ENCODE data around the gene CASP7. TPM values are rescaled to one million over a fixed set of nuclear protein-coding genes. Genes with fewer than 3 reads are reported as not detected.

Gene CASP7
- total RNA-seq, 1 donor from 2014 or later, result 39.4 TPM

GRCh38 chr10:113712024-113712423 is 32.3 kb downstream of the CASP7 start:
- no peak for DNase-seq (ENCODE audit: low read depth in 2 of 2)

- no peak for DNase-seq (ENCODE audit: low read depth in 2 of 2)
These were observed 33.3 kb downstream of the CASP7 start for GRCh38 chr10:113712755-113713639.

GRCh38 chr10:113713640-113713982 is 33.9 kb downstream of the CASP7 start:
- DNase-seq (ENCODE audit: low read depth in 2 of 2), result no peak

- no peak for DNase-seq (ENCODE audit: low read depth in 2 of 2)
These were observed 36.6 kb downstream of the CASP7 start for GRCh38 chr10:113716109-113716910.

GRCh38 chr10:113718969-113719822 is 39.5 kb downstream of the CASP7 start:
- no peak for DNase-seq (ENCODE audit: low read depth in 2 of 2)

DNA sequence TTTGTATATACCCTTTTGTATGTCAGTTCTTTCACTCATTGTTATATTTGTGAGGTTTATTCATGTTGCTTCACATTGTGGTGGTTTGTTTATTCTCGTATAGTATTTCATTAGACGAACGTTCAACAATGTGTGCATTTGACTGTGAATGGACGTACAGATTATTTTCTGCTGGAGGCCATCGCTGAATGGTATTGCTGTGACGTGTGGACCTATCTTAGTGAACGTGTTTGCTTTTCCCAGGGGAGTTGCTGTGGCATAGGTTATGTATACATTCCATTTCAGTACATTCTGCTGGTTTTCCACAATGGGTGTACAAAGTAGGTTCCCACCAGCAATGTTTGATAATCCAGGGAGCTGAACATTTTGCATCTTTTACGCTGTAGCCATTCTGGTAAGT is 40.7 kb downstream of the CASP7 start:
- no peak for DNase-seq (ENCODE audit: low read depth in 2 of 2)

DNA sequence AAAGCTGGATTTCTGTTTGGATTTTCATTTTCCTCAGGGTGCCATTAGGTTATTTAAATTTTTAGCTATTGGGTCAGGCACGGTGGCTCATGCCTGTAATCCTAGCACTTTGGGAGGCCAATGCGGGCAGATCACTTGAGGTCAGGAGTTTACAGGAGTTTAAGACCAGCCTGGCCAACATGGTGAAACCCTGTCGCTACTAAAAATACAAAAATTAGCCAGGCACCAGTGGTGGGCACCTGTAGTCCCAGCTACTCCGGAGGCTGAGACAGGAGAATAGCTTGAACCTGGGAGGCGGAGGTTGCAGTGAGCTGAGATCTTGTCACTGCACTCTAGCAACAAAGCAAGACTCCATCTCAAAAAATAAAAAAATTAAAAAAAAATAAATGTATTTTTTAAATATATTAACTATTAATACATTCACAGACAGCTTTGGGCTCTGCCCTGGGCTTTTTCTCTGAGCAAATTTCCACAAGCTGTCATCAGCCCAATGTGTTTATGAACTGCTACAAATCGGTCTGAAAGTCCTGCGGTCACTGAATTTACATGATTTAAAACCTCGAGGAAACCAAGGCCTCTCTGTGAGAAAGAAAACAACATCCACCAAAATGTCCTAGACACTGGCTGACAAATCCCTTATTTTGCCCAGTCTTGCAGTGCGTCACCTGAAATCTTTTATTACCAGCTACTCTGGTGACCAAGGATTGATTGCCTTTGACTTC is 52.6 kb downstream of the CASP7 start:
- no peak for DNase-seq (ENCODE audit: low read depth in 2 of 2)

GRCh38 chr10:113732966-113733365 is 53.3 kb downstream of the CASP7 start:
- no peak for DNase-seq (ENCODE audit: low read depth in 2 of 2)

- DNase-seq (ENCODE audit: low read depth in 2 of 2), result no peak
These were observed 53.9 kb downstream of the CASP7 start for GRCh38 chr10:113733635-113734034.

- no peak for DNase-seq (ENCODE audit: low read depth in 2 of 2)
These were observed 56.2 kb downstream of the CASP7 start for GRCh38 chr10:113735913-113736312.

DNA sequence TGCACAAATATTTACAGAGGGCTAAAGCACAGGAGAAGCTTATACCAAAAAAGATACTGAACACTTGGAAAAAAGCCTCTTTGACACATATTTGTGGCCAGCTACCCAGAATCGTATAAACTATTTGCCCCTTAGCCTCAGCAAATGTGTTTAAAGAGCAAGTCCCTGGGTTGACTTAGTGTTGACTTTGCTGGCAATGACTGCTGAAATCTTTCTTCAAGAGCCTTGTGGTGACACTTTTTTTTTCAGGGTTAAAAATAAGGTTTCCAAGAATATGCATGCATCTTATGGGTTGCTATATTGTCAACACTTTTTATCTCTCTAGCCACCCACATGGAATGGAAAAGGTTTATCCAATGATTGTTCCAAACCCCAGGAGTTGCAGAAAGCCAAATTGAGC is 56.9 kb downstream of the CASP7 start:
- DNase-seq (ENCODE audit: low read depth in 2 of 2), result no peak

GRCh38 chr10:113739031-113739430 is 59.3 kb downstream of the CASP7 start:
- DNase-seq (ENCODE audit: low read depth in 2 of 2), result no peak

DNA sequence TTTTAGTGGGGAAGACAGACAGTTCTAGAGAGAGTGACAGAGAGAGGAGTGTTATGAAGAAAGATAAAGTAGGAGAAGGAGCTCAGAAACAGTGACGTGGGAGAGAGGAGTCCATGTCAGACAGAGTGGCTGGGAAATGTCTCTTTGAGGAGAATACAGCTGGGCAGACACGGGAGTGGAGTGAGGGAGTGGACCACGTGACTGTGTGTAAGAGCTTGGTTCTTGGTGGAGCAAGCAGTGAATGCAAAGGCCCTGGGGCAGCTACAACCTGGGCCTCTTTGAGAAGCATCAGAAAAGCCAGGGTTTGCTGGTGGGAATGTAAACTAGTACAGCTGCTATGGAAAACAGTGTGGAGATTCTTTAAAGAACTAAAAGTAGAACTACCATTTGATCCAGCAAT is 59.9 kb downstream of the CASP7 start:
- no peak for DNase-seq (ENCODE audit: low read depth in 2 of 2)

DNA sequence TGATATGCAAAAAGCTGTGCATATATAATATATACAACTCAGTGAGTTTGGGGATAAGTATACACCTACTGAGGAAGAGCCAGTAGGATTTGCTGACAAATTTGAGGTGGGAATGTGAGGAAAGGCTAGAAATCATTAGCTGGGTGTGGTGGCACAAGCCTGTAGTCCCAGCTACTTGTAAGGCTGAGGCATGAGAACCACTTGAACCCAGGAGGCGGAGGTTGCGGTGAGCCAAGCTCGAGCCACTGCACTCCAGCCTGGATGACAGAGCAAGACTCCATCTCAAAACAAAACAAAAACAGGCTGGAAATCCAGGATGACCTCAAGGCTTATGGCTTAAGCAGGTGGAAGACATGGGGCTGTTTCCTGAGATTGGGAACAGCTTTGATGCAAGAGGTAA is 61.1 kb downstream of the CASP7 start:
- DNase-seq (ENCODE audit: low read depth in 2 of 2), result no peak

GRCh38 chr10:113742466-113742865 is 62.8 kb downstream of the CASP7 start:
- no peak for DNase-seq (ENCODE audit: low read depth in 2 of 2)

GRCh38 chr10:113743594-113743993 is 63.9 kb downstream of the CASP7 start:
- no peak for DNase-seq (ENCODE audit: low read depth in 2 of 2)

GRCh38 chr10:113745374-113745773 is 65.7 kb downstream of the CASP7 start:
- no peak for DNase-seq (ENCODE audit: low read depth in 2 of 2)

DNA sequence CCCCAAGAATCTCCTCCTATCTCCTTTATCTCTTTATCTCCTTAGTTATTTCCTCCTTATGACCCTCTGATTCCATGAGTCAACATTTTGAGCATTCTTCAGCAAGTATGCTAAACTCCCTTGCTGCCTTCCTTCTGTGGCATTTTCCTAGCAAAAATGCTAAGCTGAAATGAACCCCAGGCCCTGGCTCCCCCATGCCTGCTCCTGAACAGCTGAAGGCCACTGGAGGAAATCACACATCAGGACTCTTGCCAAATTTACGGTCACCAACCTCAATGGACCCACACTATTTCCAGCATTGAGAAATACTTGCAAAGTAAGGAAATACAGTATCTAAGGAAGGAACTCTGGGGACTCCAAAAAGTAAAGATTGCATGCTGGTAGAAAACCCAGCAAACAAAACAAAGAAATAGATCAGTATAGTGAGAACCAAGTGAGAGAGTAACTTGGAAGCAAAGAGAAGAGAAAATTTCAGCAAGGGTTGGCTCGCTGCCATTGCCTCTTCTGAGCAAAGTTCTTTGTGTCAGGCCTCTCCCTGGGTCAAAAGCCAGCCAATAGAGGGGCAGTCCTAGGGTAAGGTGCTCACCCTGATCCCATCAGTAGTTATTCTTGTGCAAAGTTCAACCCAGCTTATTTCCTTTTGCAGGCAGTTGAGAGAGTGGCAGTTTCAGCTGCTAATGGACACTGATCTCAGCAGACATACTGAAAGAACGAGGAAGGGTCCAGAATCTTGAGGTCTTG is 66.7 kb downstream of the CASP7 start:
- no peak for DNase-seq (ENCODE audit: low read depth in 2 of 2)

- DNase-seq (ENCODE audit: low read depth in 2 of 2), result no peak
These were observed 71.5 kb downstream of the CASP7 start, which contains the start of gene PLEKHS1 for GRCh38 chr10:113751181-113751732. TSS of gene PLEKHS1 (plus strand) at chr10:113751682. CDS start at chr10:113755278, 3,596 bp downstream.

DNA sequence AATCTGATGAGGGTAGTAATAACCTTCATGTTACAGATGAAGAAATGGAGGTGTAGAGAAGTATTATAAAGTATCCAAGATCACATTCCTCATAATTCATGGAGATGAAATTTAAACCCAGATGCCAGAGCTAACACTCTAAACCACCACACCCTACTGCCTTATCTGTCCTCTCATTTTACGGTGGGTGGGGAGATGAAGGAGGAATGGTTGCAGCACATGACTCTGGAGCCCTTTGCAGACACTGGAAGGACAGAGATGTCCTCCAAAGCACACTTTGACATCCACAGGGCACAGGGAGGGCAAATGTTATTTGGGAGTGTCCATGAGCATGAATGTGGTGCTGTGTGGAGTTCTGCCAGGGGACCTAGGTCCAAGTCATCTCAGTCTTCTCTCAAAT is 72.8 kb downstream of the CASP7 start:
- DNase-seq (ENCODE audit: low read depth in 2 of 2), result no peak

Measured in dermis microvascular lymphatic vessel endothelial cell (primary cell).